Esophagus muscularis mucosa (tissue), 4 donors: ENCODE measurements around the gene TFPI2. TPM values are rescaled to one million over a fixed set of nuclear protein-coding genes. Genes with fewer than 3 reads are reported as not detected.

Experiments
- DNase-seq: peaks from one replicate; pipeline ENCODE4 v3.0.0-alpha.2; 2017; ENCODE audit errors: extremely low spot score
- H3K27ac ChIP-seq, 4 donors: fragments of 200-600 bp; sonication (generic); replicated peaks in 1 of 4; 1 replicate in 3 of 4; 2 replicates in 1 of 4; pipeline ENCODE4 v1.5.1; 2016 to 2019; ENCODE audit warnings: mild to moderate bottlenecking in 1 of 4
- H3K27me3 ChIP-seq, 4 donors: fragments of 200-600 bp; sonication (generic); one replicate each; pipeline versions ENCODE4 v1.5.1 to v1.6.0; 2016 to 2019
- H3K36me3 ChIP-seq, 4 donors: fragments of 200-600 bp; sonication (generic); one replicate each; pipeline ENCODE4 v1.5.1; 2016 to 2019
- H3K4me1 ChIP-seq, 4 donors: fragments of 200-600 bp; sonication (generic); one replicate each; pipeline ENCODE4 v1.5.1; 2016 to 2019
- H3K4me3 ChIP-seq, 4 donors: fragments of 200-600 bp; sonication (generic); 1 replicate in 2 of 4; 2 replicates in 2 of 4; pipeline ENCODE4 v1.5.1; 2016 to 2019; ENCODE audit warnings: mild to moderate bottlenecking in 4 of 4, moderate library complexity in 1 of 4
- H3K9me3 ChIP-seq, 4 donors: fragments of 200-600 bp; sonication (generic); 1 replicate in 3 of 4; 2 replicates in 1 of 4; pipeline ENCODE4 v1.5.1; 2016 to 2019
- CTCF ChIP-seq, 3 experiments: fragments of 200-600 bp in 2 of 3; fragments of 450-650 bp in 1 of 3; sonication (generic) in 2 of 3; IDR thresholded peaks; one replicate each; pipeline ENCODE4 v1.5.1; 2017 to 2019; ENCODE audit warnings: antibody characterized with exemption in 3 of 3, mild to moderate bottlenecking in 2 of 3, moderate library complexity in 1 of 3
- EP300 ChIP-seq: sonication (generic); formaldehyde crosslinking; IDR thresholded peaks from one replicate; pipeline ENCODE4 v1.6.1; 2017; ENCODE audit warnings: antibody characterized with exemption
- POLR2A ChIP-seq: fragments of 450-650 bp; IDR thresholded peaks from one replicate; pipeline ENCODE4 v1.6.1; 2017; ENCODE audit warnings: antibody characterized with exemption, moderate library complexity, mild to moderate bottlenecking, low read depth
- POLR2AphosphoS5 ChIP-seq, 2 donors: sonication (generic); formaldehyde crosslinking; IDR thresholded peaks; one replicate each; pipeline ENCODE4 v1.6.1; 2017; ENCODE audit warnings: antibody characterized with exemption in 2 of 2
- WGBS: methylation state at CpG from one replicate; pipeline ENCODE4 v1.1.5; 2018; 5-methylcytosine and 5-hydroxymethylcytosine counted together
- intact Hi-C: fragments of 100-400 bp; cut with DNase I; formaldehyde crosslinking; loops from one replicate; pipeline ENCODE4 v1.15.1; 2023
- total RNA-seq, 4 donors: library from RNA; depleted of rRNA; stranded (reverse); fragments of >200 nt; gene quantifications; one replicate each; pipeline versions ENCODE4 v1.1.0 to v1.2.1, GENCODE V29; 2016

Gene TFPI2
- total RNA-seq, 4 donors from 2014 or later = 1.9 to 3.2 (median 2.3) TPM; not detected in 1

- TF ChIP-seq EP300 (no peak), CTCF (IDR thresholded peaks at IDR 0.05) (no peak), POLR2AphosphoS5 (IDR thresholded peaks at IDR 0.05) (no peak)
- 55% methylated on average over 3 of the region's 3 CpGs for WGBS
- H3K4me3 ChIP-seq = no peak overlapping the region
- H3K36me3 ChIP-seq = no peaks in the 10 kb centered on the region
- H3K27me3 ChIP-seq = peaks cover 0 to 7% (median 3%) of the 10 kb centered on the region in 4 donors
- no peaks in the 10 kb centered on the region for H3K9me3 ChIP-seq
- intact Hi-C loops = no loop called here
- H3K27ac ChIP-seq = no peak overlapping the region
- no peak for DNase-seq
- H3K4me1 ChIP-seq = peaks cover 12 to 23% (median 17%) of the 10 kb centered on the region in 4 donors
Measured at GRCh38 chr7:93894966-93895640, 4.5 kb upstream of the TFPI2 start.

GRCh38 chr7:93894426-93894825 is 3.9 kb upstream of the TFPI2 start:
- no peaks in the 10 kb centered on the region for H3K9me3 ChIP-seq
- H3K4me1 ChIP-seq = peaks cover 12 to 28% (median 20%) of the 10 kb centered on the region in 4 donors
- WGBS = 77% methylated on average over 1 of the region's 1 CpG
- TF ChIP-seq EP300 = no peak
- TF ChIP-seq POLR2A = no peak
- no peak for TF ChIP-seq POLR2AphosphoS5 (IDR thresholded peaks at IDR 0.05)
- TF ChIP-seq CTCF (IDR thresholded peaks at IDR 0.05) = no peak
- intact Hi-C loops = no loop called here
- H3K27ac ChIP-seq = no peak overlapping the region
- H3K27me3 ChIP-seq = peaks cover 0 to 7% (median 3%) of the 10 kb centered on the region in 4 donors
- H3K36me3 ChIP-seq = no peaks in the 10 kb centered on the region
- no peak overlapping the region for H3K4me3 ChIP-seq
- no peak for DNase-seq

GRCh38 chr7:93890041-93890463 is 501 bp downstream of the TFPI2 start:
- no peak for DNase-seq
- Histone ChIP-seq H3K27ac (peak overlapping the region in 1 of 4 donors; percentile 6), H3K27me3 (peaks cover 0 to 10% (median 3%) of the 10 kb centered on the region in 4 donors), H3K4me1 (peaks cover 7 to 21% (median 15%) of the 10 kb centered on the region in 4 donors), H3K36me3 (no peaks in the 10 kb centered on the region), H3K9me3 (no peaks in the 10 kb centered on the region), H3K4me3 (peak overlapping the region; percentile 56 to 62 (median 56))
- TF ChIP-seq POLR2A (no peak), POLR2AphosphoS5 (IDR thresholded peaks at IDR 0.05) (no peak), EP300 (no peak), CTCF (IDR thresholded peaks at IDR 0.05) (no peak)
- 2% methylated on average over 28 of the region's 28 CpGs for WGBS
- intact Hi-C loops = no loop called here

- Histone ChIP-seq H3K36me3 (no peaks in the 10 kb centered on the region), H3K9me3 (no peaks in the 10 kb centered on the region), H3K4me3 (peak overlapping the region in 1 of 4 donors; percentile 56), H3K4me1 (peaks cover 0 to 15% (median 12%) of the 10 kb centered on the region in 4 donors), H3K27me3 (peaks cover 0 to 10% (median 3%) of the 10 kb centered on the region in 4 donors), H3K27ac (no peak overlapping the region)
- TF ChIP-seq CTCF (IDR thresholded peaks at IDR 0.05) (no peak), POLR2A (no peak), POLR2AphosphoS5 (IDR thresholded peaks at IDR 0.05) (no peak), EP300 (no peak)
- no peak for DNase-seq
- intact Hi-C loops = no loop called here
- WGBS = 84% methylated on average over 3 of the region's 3 CpGs
Measured at GRCh38 chr7:93889261-93889660, 1.3 kb downstream of the TFPI2 start.
